HEK293 (cell line): ENCODE data around the gene TOM1.

ENCODE experiments used
- CTCF ChIA-PET: fragments of 350-600 bp; formaldehyde crosslinking; extraction: SDS; loops from one replicate; lab custom pipeline; 2021; ENCODE audit warnings: antibody characterized with exemption; lab: Yijun Ruan, JAX
- POLR2A ChIA-PET: fragments of 300-600 bp; formaldehyde crosslinking; extraction: SDS; loops from one replicate; lab custom pipeline; 2020; ENCODE audit warnings: antibody characterized with exemption, inconsistent platforms; lab: Yijun Ruan, JAX
- H3K27ac ChIP-seq: fragments of 200-500 bp; sonication (Bioruptor generic); 2 replicates; pipeline ENCODE4 v1.5.1; 2014; ENCODE audit warnings: low read depth, low read length, control low read depth, inconsistent platforms; ENCODE audit errors: extremely low read depth
- H3K36me3 ChIP-seq, 2 experiments: fragments of 200-500 bp in 1 of 2; sonication (Bioruptor generic) in 1 of 2; 1 replicate in 1 of 2; 2 replicates in 1 of 2; pipeline ENCODE4 v1.5.1; 2014 to 2017; ENCODE audit warnings: inconsistent platforms in 2 of 2, low read length in 2 of 2; ENCODE audit not compliant: control insufficient read depth in 2 of 2, insufficient read depth in 1 of 2
- H3K4me1 ChIP-seq: fragments of 200-500 bp; sonication (Bioruptor generic); 2 replicates; pipeline ENCODE4 v1.5.1; 2014; ENCODE audit warnings: mild to moderate bottlenecking, low read length, inconsistent platforms; ENCODE audit not compliant: control insufficient read depth, insufficient read depth
- H3K4me3 ChIP-seq: 2 replicates; pipeline ENCODE4 v1.5.1; 2011; ENCODE audit warnings: low read depth, mild to moderate bottlenecking, control low read depth, low read length, moderate library complexity
- H3K9me3 ChIP-seq: fragments of 200-500 bp; sonication (Bioruptor generic); 2 replicates; pipeline ENCODE4 v1.5.1; 2014; ENCODE audit warnings: low read depth, low read length, inconsistent platforms; ENCODE audit not compliant: control insufficient read depth, insufficient read depth
- GLI4 ChIP-seq: fragments of 450-650 bp; formaldehyde crosslinking; IDR thresholded peaks from 2 replicates; pipeline ENCODE4 v1.5.1; 2016; ENCODE audit warnings: missing biosample characterization, missing genetic modification characterization
- MZF1 ChIP-seq: fragments of 450-650 bp; formaldehyde crosslinking; IDR thresholded peaks from 2 replicates; pipeline ENCODE4 v1.5.1; 2017; ENCODE audit warnings: missing biosample characterization, missing genetic modification characterization, borderline replicate concordance
- PATZ1 ChIP-seq: fragments of 450-650 bp; formaldehyde crosslinking; IDR thresholded peaks from 2 replicates; pipeline ENCODE4 v1.5.1; 2016; ENCODE audit warnings: missing biosample characterization, missing genetic modification characterization
- PRDM1 ChIP-seq: fragments of 450-650 bp; formaldehyde crosslinking; IDR thresholded peaks from 2 replicates; pipeline ENCODE4; 2016; ENCODE audit warnings: missing biosample characterization, missing genetic modification characterization
- RBAK ChIP-seq: fragments of 450-650 bp; formaldehyde crosslinking; IDR thresholded peaks from 2 replicates; pipeline ENCODE4 v1.5.1; 2016; ENCODE audit warnings: missing biosample characterization, missing genetic modification characterization
- SP7 ChIP-seq: fragments of 450-650 bp; formaldehyde crosslinking; IDR thresholded peaks from 2 replicates; pipeline ENCODE4 v1.5.1; 2016; ENCODE audit warnings: missing biosample characterization, missing genetic modification characterization
- ZBTB48 ChIP-seq: fragments of 450-650 bp; formaldehyde crosslinking; IDR thresholded peaks from 2 replicates; pipeline ENCODE4 v1.5.1; 2016; ENCODE audit warnings: missing biosample characterization, missing genetic modification characterization
- ZIC2 ChIP-seq: fragments of 450-650 bp; formaldehyde crosslinking; IDR thresholded peaks from 2 replicates; pipeline ENCODE4 v1.5.1; 2016; ENCODE audit warnings: missing biosample characterization, missing genetic modification characterization
- ZNF114 ChIP-seq: fragments of 450-650 bp; formaldehyde crosslinking; IDR thresholded peaks from 2 replicates; pipeline ENCODE4 v1.5.0; 2017; ENCODE audit warnings: missing biosample characterization, missing genetic modification characterization
- ZNF121 ChIP-seq: fragments of 450-650 bp; formaldehyde crosslinking; IDR thresholded peaks from 2 replicates; pipeline ENCODE4 v1.5.1; 2016; ENCODE audit warnings: missing biosample characterization, missing genetic modification characterization
- ZNF133 ChIP-seq: fragments of 450-650 bp; formaldehyde crosslinking; IDR thresholded peaks from 2 replicates; pipeline ENCODE4 v1.5.1; 2016; ENCODE audit warnings: missing biosample characterization, missing genetic modification characterization
- ZNF140 ChIP-seq: fragments of 450-650 bp; formaldehyde crosslinking; IDR thresholded peaks from 2 replicates; pipeline ENCODE4 v1.5.1; 2016; ENCODE audit warnings: missing biosample characterization, missing genetic modification characterization
- ZNF146 ChIP-seq: fragments of 450-650 bp; formaldehyde crosslinking; IDR thresholded peaks from 2 replicates; pipeline ENCODE4 v1.5.1; 2016; ENCODE audit warnings: missing biosample characterization, missing genetic modification characterization
- ZNF157 ChIP-seq: fragments of 450-650 bp; formaldehyde crosslinking; IDR thresholded peaks from 2 replicates; pipeline ENCODE4 v1.5.1; 2016; ENCODE audit warnings: missing biosample characterization, missing genetic modification characterization
- ZNF19 ChIP-seq: fragments of 450-650 bp; formaldehyde crosslinking; IDR thresholded peaks from 2 replicates; pipeline ENCODE4; 2016; ENCODE audit warnings: missing biosample characterization, missing genetic modification characterization, low read depth
- ZNF26 ChIP-seq: fragments of 450-650 bp; formaldehyde crosslinking; IDR thresholded peaks from 2 replicates; pipeline ENCODE4 v1.5.1; 2016; ENCODE audit warnings: missing biosample characterization, missing genetic modification characterization
- ZNF302 ChIP-seq: fragments of 450-650 bp; formaldehyde crosslinking; IDR thresholded peaks from 2 replicates; pipeline ENCODE4 v1.5.1; 2016; ENCODE audit warnings: missing biosample characterization, missing genetic modification characterization, low read depth
- ZNF366 ChIP-seq: fragments of 450-650 bp; formaldehyde crosslinking; conservative IDR thresholded peaks from 2 replicates; pipeline ENCODE4 v1.5.1; 2016; ENCODE audit warnings: missing biosample characterization, missing genetic modification characterization
- ZNF510 ChIP-seq: fragments of 450-650 bp; formaldehyde crosslinking; IDR thresholded peaks from 2 replicates; pipeline ENCODE4 v1.5.1; 2018; ENCODE audit warnings: mild to moderate bottlenecking, missing genetic modification characterization, missing biosample characterization; ENCODE audit not compliant: insufficient replicate concordance
- ZNF530 ChIP-seq: fragments of 450-650 bp; formaldehyde crosslinking; IDR thresholded peaks from 2 replicates; pipeline ENCODE4 v1.5.1; 2016; ENCODE audit warnings: low read depth, missing biosample characterization, missing genetic modification characterization
- ZNF585B ChIP-seq: fragments of 450-650 bp; formaldehyde crosslinking; IDR thresholded peaks from 2 replicates; pipeline ENCODE4 v1.5.1; 2016; ENCODE audit warnings: missing biosample characterization, missing genetic modification characterization
- ZNF707 ChIP-seq: fragments of 450-650 bp; formaldehyde crosslinking; IDR thresholded peaks from 2 replicates; pipeline ENCODE4 v1.5.1; 2016; ENCODE audit warnings: missing biosample characterization, missing genetic modification characterization
- ZNF76 ChIP-seq: fragments of 450-650 bp; formaldehyde crosslinking; IDR thresholded peaks from 2 replicates; pipeline ENCODE4; 2016; ENCODE audit warnings: low read depth, missing biosample characterization, missing genetic modification characterization, borderline replicate concordance
- ZNF837 ChIP-seq: fragments of 450-650 bp; formaldehyde crosslinking; IDR thresholded peaks from 2 replicates; pipeline ENCODE4 v1.5.1; 2016; ENCODE audit warnings: missing biosample characterization, missing genetic modification characterization
- ZSCAN16 ChIP-seq: fragments of 450-650 bp; formaldehyde crosslinking; IDR thresholded peaks from 2 replicates; pipeline ENCODE4 v1.5.1; 2016; ENCODE audit warnings: missing biosample characterization, missing genetic modification characterization
- TF ChIP-seq, protein P1 (sequence below): fragments of 450-650 bp; formaldehyde crosslinking; IDR thresholded peaks from 2 replicates; pipeline ENCODE4 v1.5.1; 2016; ENCODE audit warnings: missing biosample characterization, missing genetic modification characterization
- TF ChIP-seq, protein P2 (sequence below): fragments of 450-650 bp; formaldehyde crosslinking; IDR thresholded peaks from 2 replicates; pipeline ENCODE4 v1.5.1; 2016; ENCODE audit warnings: missing biosample characterization, missing genetic modification characterization
- TF ChIP-seq, protein P3 (sequence below): fragments of 450-650 bp; formaldehyde crosslinking; IDR thresholded peaks from 2 replicates; pipeline ENCODE4 v1.5.1; 2016; ENCODE audit warnings: missing biosample characterization, missing genetic modification characterization

Gene TOM1

GRCh38 chr22:35348026-35348590 is 48.4 kb downstream of the TOM1 start:
- CTCF ChIA-PET: interaction anchor here (0.8 to 1.2 kb wide), 2 partner anchors 14 to 776 kb away, joined by 3 to 4 read pairs; no protein-coding TSS in a partner anchor
- TF ChIP-seq SP7 (no peak), ZNF76 (tag by site-specific recombination) (no peak), GLI4 (tag by site-specific recombination) (no peak), ZNF707 (tag by site-specific recombination) (no peak), ZNF133 (tag by site-specific recombination) (no peak), ZNF19 (no peak), PRDM1 (tag by site-specific recombination) (no peak), ZNF157 (tag by site-specific recombination) (no peak), ZNF837 (no peak)
- TF ChIP-seq, protein P1, sequence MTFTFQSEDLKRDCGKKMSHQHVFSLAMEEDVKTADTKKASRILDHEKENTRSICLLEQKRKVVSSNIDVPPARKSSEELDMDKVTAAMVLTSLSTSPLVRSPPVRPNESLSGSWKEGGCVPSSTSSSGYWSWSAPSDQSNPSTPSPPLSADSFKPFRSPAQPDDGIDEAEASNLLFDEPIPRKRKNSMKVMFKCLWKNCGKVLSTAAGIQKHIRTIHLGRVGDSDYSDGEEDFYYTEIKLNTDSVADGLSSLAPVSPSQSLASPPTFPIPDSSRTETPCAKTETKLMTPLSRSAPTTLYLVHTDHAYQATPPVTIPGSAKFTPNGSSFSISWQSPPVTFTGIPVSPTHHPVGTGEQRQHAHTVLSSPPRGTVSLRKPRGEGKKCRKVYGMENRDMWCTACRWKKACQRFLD (tag by site-specific recombination): no peak
- no peaks in the 10 kb centered on the region for H3K4me1 ChIP-seq

GRCh38 chr22:35348703-35349102 is 49.0 kb downstream of the TOM1 start:
- Histone ChIP-seq H3K4me3 (no peak overlapping the region), H3K36me3 (peaks cover under 1 to 26% of the 10 kb centered on the region in 2 experiments; a peak in 2 of 3 replicates), H3K4me1 (no peaks in the 10 kb centered on the region), H3K9me3 (no peaks in the 10 kb centered on the region), H3K27ac (no peak overlapping the region)
- CTCF ChIA-PET: interaction anchor here (0.8 to 2.9 kb wide), 2 partner anchors 14 to 272 kb away, joined by 3 to 25 read pairs; no protein-coding TSS in a partner anchor
- POLR2A ChIA-PET: no interaction called here
- no peak for TF ChIP-seq ZNF114
- TF ChIP-seq, protein P2, sequence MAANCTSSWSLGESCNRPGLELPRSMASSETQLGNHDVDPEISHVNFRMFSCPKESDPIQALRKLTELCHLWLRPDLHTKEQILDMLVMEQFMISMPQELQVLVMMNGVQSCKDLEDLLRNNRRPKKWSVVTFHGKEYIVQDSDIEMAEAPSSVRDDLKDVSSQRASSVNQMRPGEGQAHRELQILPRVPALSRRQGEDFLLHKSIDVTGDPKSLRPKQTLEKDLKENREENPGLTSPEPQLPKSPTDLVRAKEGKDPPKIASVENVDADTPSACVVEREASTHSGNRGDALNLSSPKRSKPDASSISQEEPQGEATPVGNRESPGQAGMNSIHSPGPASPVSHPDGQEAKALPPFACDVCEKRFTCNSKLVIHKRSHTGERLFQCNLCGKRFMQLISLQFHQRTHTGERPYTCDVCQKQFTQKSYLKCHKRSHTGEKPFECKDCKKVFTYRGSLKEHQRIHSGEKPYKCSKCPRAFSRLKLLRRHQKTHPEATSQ (tag by site-specific recombination): no peak
- TF ChIP-seq ZNF530 (tag by site-specific recombination): no peak
- no peak for TF ChIP-seq ZIC2
- no peak for TF ChIP-seq RBAK (tag by site-specific recombination)
- TF ChIP-seq ZNF140 (tag by site-specific recombination): no peak
- TF ChIP-seq ZNF366 (tag by site-specific recombination): no peak
- no peak for TF ChIP-seq ZNF121 (tag by site-specific recombination)
- TF ChIP-seq ZNF146 (tag by site-specific recombination): no peak
- TF ChIP-seq ZNF585B: no peak
- TF ChIP-seq, protein P3, sequence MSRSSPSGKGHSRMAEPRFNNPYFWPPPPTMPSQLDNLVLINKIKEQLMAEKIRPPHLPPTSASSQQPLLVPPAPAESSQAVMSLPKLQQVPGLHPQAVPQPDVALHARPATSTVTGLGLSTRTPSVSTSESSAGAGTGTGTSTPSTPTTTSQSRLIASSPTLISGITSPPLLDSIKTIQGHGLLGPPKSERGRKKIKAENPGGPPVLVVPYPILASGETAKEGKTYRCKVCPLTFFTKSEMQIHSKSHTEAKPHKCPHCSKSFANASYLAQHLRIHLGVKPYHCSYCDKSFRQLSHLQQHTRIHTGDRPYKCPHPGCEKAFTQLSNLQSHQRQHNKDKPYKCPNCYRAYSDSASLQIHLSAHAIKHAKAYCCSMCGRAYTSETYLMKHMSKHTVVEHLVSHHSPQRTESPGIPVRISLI: no peak
- no peak for TF ChIP-seq ZNF157 (tag by site-specific recombination)
- TF ChIP-seq GLI4 (tag by site-specific recombination): no peak
- TF ChIP-seq MZF1: no peak
- no peak for TF ChIP-seq PATZ1 (tag by site-specific recombination)
- TF ChIP-seq ZNF26: no peak
- no peak for TF ChIP-seq ZNF510
- TF ChIP-seq ZBTB48 (tag by site-specific recombination): no peak
- no peak for TF ChIP-seq ZSCAN16 (tag by site-specific recombination)
- TF ChIP-seq ZNF302: no peak

More at GRCh38 chr22:35348026-35348590, 48.4 kb downstream of the TOM1 start:
- POLR2A ChIA-PET: interaction anchor here (0.6 kb wide), 1 partner anchor 10 kb away, joined by 3 read pairs; no protein-coding TSS in a partner anchor
- Histone ChIP-seq H3K36me3 (peaks cover 6 to 32% of the 10 kb centered on the region in 2 experiments; a peak in 2 of 3 replicates), H3K9me3 (no peaks in the 10 kb centered on the region), H3K4me3 (no peak overlapping the region), H3K27ac (no peak overlapping the region)
